PC-3 (cell line): ENCODE data around the gene ESRRG. TPM values are rescaled to one million over a fixed set of nuclear protein-coding genes. Genes with fewer than 3 reads are reported as not detected.

Source experiments
- ATAC-seq: fragments of 200-7000 bp; cut with Tn5 transposase; 2 replicates; pipeline ENCODE4 v1.9.1; 2020; ENCODE audit warnings: mild to moderate bottlenecking, moderate library complexity
- BruUV-seq: library from RNA; stranded (reverse); fragments of 400-500 nt; replicated peaks from 2 replicates; lab custom pipeline; 2021; lab: Mats Ljungman, UMichigan
- CTCF ChIA-PET: fragments of 300-600 bp; sonication (Branson Sonifier 250); formaldehyde crosslinking; loops from one replicate; lab custom pipeline; 2022; ENCODE audit warnings: antibody characterized with exemption; lab: Charles Lee
- POLR2A ChIA-PET: fragments of 300-600 bp; sonication (Branson Sonifier 250); formaldehyde crosslinking; loops from one replicate; lab custom pipeline; 2022; ENCODE audit warnings: antibody characterized with exemption; ENCODE audit not compliant: unreplicated experiment; lab: Charles Lee
- DNase-seq: peaks from one replicate; pipeline ENCODE4 v3.0.0-alpha.2; 2015
- H2AFZ ChIP-seq: fragments of 300-600 bp; sonication (generic); 2 replicates; pipeline ENCODE4 v1.6.0; 2016; ENCODE audit warnings: antibody characterized with exemption, low read length
- H3F3A ChIP-seq: fragments of 300-600 bp; sonication (generic); one replicate; pipeline ENCODE4 v1.6.0; 2017; ENCODE audit warnings: antibody characterized with exemption, low read length, control low read depth, mild to moderate bottlenecking; ENCODE audit not compliant: unreplicated experiment
- H3K27ac ChIP-seq: fragments of 300-600 bp; sonication (generic); 2 replicates; pipeline ENCODE4 v1.5.1; 2016; ENCODE audit warnings: mild to moderate bottlenecking, low read length
- H3K27me3 ChIP-seq: fragments of 300-600 bp; sonication (generic); 2 replicates; pipeline ENCODE4 v1.6.1; 2016; ENCODE audit warnings: low read length, mixed read lengths
- H3K36me3 ChIP-seq: fragments of 300-600 bp; sonication (generic); 2 replicates; pipeline ENCODE4 v1.6.1; 2016; ENCODE audit warnings: low read depth, mixed run types, low read length, mixed read lengths
- H3K4me1 ChIP-seq: fragments of 300-600 bp; sonication (generic); 2 replicates; pipeline ENCODE4 v1.5.1; 2016; ENCODE audit warnings: low read length; ENCODE audit not compliant: insufficient read depth
- H3K4me2 ChIP-seq: fragments of 300-600 bp; sonication (generic); 2 replicates; pipeline ENCODE4 v1.6.0; 2016; ENCODE audit warnings: low read length
- H3K4me3 ChIP-seq: fragments of 300-600 bp; sonication (generic); 2 replicates; pipeline ENCODE4 v1.5.1; 2016; ENCODE audit warnings: mild to moderate bottlenecking, low read length, mixed read lengths
- H3K79me2 ChIP-seq: fragments of 300-600 bp; sonication (generic); 2 replicates; pipeline ENCODE4 v1.6.1; 2017; ENCODE audit warnings: low read length, mixed read lengths
- H3K9ac ChIP-seq: fragments of 300-600 bp; sonication (generic); 2 replicates; pipeline ENCODE4 v1.6.0; 2016; ENCODE audit warnings: mild to moderate bottlenecking, low read length
- H3K9me2 ChIP-seq: fragments of 300-600 bp; sonication (generic); replicated peaks from 2 replicates; pipeline ENCODE4 v1.6.1; 2016; ENCODE audit warnings: mixed run types, low read length, mixed read lengths
- H3K9me3 ChIP-seq: fragments of 300-600 bp; sonication (generic); 2 replicates; pipeline ENCODE4 v1.6.1; 2016; ENCODE audit warnings: low read length, mixed read lengths
- H4K20me1 ChIP-seq: fragments of 300-600 bp; sonication (generic); 2 replicates; pipeline ENCODE4 v1.6.1; 2016; ENCODE audit warnings: low read length, mixed read lengths
- EZH2 ChIP-seq: fragments of 300-600 bp; sonication (generic); IDR thresholded peaks from one replicate; pipeline ENCODE4 v1.6.1; 2017; ENCODE audit warnings: antibody characterized with exemption, mild to moderate bottlenecking, low read length; ENCODE audit not compliant: unreplicated experiment
- EZH2phosphoT487 ChIP-seq: fragments of 300-600 bp; sonication (generic); IDR thresholded peaks from 2 replicates; pipeline ENCODE4 v1.6.1; 2018; ENCODE audit warnings: mild to moderate bottlenecking, antibody characterized with exemption, low read length, borderline replicate concordance
- intact Hi-C: fragments of 100-400 bp; cut with micrococcal nuclease; formaldehyde crosslinking; loops from 2 replicates; pipeline ENCODE4 v1.9.0; 2023
- total RNA-seq: library from RNA; depleted of rRNA; stranded (reverse); fragments of >200 nt; gene quantifications from 2 replicates; pipeline ENCODE4 v1.2.3, GENCODE V29; 2014
- TF ChIP-seq, protein P1 (sequence below): fragments of 300-600 bp; sonication (generic); conservative IDR thresholded peaks from 2 replicates; pipeline ENCODE4 v1.5.1; 2017; ENCODE audit warnings: antibody characterized with exemption, low read depth, mild to moderate bottlenecking, low read length

ESRRG gene
- total RNA-seq, 1 experiment from 2014 or later: 1.7 TPM

DNA sequence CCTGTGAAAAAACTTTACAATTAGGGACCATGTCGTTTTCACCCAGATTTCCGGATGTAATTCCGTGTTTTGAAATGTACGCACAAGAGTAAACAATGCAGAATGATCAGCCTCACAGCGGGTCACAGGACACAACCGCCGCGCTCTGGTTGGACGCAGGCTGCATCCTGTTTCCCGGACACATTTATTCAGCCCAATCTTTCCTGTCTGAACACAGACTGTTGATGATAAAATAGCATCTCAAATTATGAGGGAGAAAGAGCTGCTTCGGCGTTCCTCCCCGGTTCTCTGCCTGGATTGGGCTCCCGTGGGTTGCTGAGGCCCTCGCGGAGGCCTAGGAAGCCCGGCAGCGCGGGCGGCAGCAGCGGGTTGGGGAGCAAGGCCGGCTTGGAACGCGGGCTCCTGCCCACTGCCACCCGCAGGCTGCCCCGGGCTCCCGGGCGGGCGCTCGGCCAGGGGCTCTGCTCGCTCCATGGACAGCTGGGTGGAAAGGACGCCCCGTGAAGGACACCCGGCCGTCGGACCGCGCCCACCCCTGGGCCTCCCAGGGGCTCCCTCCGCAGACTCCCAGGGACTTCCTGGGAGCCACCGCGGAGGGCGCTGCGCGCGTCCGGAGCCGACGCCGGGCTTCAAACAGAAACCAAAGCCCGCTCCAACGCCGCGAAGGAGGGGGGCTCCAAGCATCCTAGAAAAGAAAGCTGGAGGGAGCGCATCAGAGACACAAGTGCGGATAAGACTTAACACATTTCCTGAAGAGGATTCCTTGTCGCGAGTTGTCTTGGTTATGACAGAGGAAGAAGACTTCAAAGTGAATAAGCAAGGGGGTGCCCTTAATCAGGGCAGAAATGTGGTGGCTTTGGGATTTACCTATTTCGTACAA is 122.3 kb downstream of the ESRRG start:
- Histone ChIP-seq H3K27ac (peak overlapping the region; percentile 20), H3K9me2 (no peaks in the 10 kb centered on the region), H3K4me1 (0 out of 2 replicates have a peak, but pooled peaks cover 4% of the 10 kb centered on the region), H3K9me3 (no peaks in the 10 kb centered on the region), H2AFZ (peak overlapping the region; percentile 95), H3K4me2 (peak overlapping the region; percentile 87), H3F3A (no peaks in the 10 kb centered on the region), H3K9ac (peak overlapping the region; percentile 74), H3K4me3 (peak overlapping the region; percentile 77), H3K79me2 (no peaks in the 10 kb centered on the region), H3K36me3 (no peaks in the 10 kb centered on the region), H3K27me3 (peaks cover 3% of the 10 kb centered on the region; the same call in 1 of the 2 replicates), H4K20me1 (no peaks in the 10 kb centered on the region)
- DNase-seq (peak; percentile 82), ATAC-seq (peak; percentile 93)
- POLR2A ChIA-PET: interaction anchor here (0.5 to 0.6 kb wide), 2 partner anchors 77 to 292 kb away, joined by 8 to 11 read pairs; no protein-coding TSS in a partner anchor
- TF ChIP-seq, protein P1, sequence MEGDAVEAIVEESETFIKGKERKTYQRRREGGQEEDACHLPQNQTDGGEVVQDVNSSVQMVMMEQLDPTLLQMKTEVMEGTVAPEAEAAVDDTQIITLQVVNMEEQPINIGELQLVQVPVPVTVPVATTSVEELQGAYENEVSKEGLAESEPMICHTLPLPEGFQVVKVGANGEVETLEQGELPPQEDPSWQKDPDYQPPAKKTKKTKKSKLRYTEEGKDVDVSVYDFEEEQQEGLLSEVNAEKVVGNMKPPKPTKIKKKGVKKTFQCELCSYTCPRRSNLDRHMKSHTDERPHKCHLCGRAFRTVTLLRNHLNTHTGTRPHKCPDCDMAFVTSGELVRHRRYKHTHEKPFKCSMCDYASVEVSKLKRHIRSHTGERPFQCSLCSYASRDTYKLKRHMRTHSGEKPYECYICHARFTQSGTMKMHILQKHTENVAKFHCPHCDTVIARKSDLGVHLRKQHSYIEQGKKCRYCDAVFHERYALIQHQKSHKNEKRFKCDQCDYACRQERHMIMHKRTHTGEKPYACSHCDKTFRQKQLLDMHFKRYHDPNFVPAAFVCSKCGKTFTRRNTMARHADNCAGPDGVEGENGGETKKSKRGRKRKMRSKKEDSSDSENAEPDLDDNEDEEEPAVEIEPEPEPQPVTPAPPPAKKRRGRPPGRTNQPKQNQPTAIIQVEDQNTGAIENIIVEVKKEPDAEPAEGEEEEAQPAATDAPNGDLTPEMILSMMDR: peak; percentile 85
- TF ChIP-seq EZH2phosphoT487: no peak
- intact Hi-C loops: no loop called here
- CTCF ChIA-PET: interaction anchor here (0.7 to 1.0 kb wide), 2 partner anchors 122 to 733 kb away, joined by 4 read pairs; partner anchors contain the start of gene ESRRG
- BruUV-seq: TSS peak; percentile 88

DNA sequence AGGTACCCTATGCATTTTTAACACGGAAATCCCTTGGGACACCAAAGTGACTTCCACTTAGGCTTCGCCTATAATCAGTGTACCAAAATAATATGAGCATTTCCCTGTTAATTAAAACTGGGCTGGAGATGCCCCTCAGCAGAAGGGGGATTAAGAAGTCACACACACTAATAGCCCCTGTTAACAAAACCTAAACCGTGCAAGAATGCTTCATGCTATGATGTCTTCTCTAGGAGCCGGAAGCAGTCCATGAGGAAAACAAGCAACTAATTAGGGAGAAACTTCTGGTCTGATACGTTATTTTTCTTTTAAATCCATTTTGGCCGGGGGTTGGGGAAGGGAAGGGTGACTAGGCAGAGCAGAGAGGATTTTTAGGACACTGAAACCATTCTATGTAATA is 123.4 kb downstream of the ESRRG start:
- H3K27ac ChIP-seq: no peak overlapping the region
- TF ChIP-seq EZH2phosphoT487: no peak
- TF ChIP-seq, protein P1: no peak
- TF ChIP-seq EZH2: no peak
- DNase-seq (no peak), ATAC-seq (no peak)
- H3F3A ChIP-seq: no peaks in the 10 kb centered on the region
- no TSS peak for BruUV-seq
- H3K9me3 ChIP-seq: no peaks in the 10 kb centered on the region
- POLR2A ChIA-PET: no interaction called here
- CTCF ChIA-PET: interaction anchor here (0.6 kb wide), 1 partner anchor 375 kb away, joined by 3 read pairs; no protein-coding TSS in a partner anchor
- H3K36me3 ChIP-seq: no peaks in the 10 kb centered on the region
- H2AFZ ChIP-seq: peak overlapping the region; percentile 95
- no peak overlapping the region for H3K9ac ChIP-seq
- 0 out of 2 replicates have a peak, but pooled peaks cover 4% of the 10 kb centered on the region for H3K4me1 ChIP-seq
- no peaks in the 10 kb centered on the region for H4K20me1 ChIP-seq
- intact Hi-C loops: no loop called here
- H3K27me3 ChIP-seq: peaks cover 7% of the 10 kb centered on the region; the same call in 1 of the 2 replicates
- no peaks in the 10 kb centered on the region for H3K9me2 ChIP-seq
- no peak overlapping the region for H3K4me2 ChIP-seq
- no peak overlapping the region for H3K4me3 ChIP-seq
- no peaks in the 10 kb centered on the region for H3K79me2 ChIP-seq

DNA sequence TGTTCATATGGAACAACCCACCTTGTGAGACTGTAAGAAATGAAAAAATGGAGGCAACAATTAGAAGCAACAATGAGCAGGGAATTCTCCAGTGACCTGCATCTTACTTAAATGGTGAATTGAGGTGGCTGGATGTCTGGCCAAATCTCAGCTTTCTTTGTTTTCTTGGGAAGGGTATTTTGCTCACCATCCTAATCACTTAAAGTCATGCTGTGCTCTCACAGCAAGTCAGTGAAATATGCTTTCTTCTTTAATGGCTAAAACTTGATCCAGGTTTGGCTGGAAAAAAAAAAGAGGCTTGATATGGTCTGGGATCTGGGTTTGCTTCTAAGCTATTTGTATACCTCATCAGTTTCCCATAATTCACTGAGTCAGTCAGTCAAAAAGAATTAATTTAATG is 124.8 kb downstream of the ESRRG start:
- no peak for ATAC-seq
- peaks cover 13% of the 10 kb centered on the region; the same call in 1 of the 2 replicates for H3K27me3 ChIP-seq
- no peak overlapping the region for H2AFZ ChIP-seq
- TF ChIP-seq, protein P1: no peak
- TF ChIP-seq EZH2 (no peak), EZH2phosphoT487 (no peak)
- BruUV-seq: no TSS peak
- ChIA-PET POLR2A (no interaction called here), CTCF (no interaction called here)
- H3K27ac ChIP-seq: no peak overlapping the region
- H3K36me3 ChIP-seq: no peaks in the 10 kb centered on the region
- H3K79me2 ChIP-seq: no peaks in the 10 kb centered on the region
- H4K20me1 ChIP-seq: no peaks in the 10 kb centered on the region
- H3K9me2 ChIP-seq: no peaks in the 10 kb centered on the region
- intact Hi-C loops: no loop called here
- H3K4me3 ChIP-seq: no peak overlapping the region
- H3K4me1 ChIP-seq: 0 out of 2 replicates have a peak, but pooled peaks cover 4% of the 10 kb centered on the region
- H3K9me3 ChIP-seq: no peaks in the 10 kb centered on the region
- H3F3A ChIP-seq: no peaks in the 10 kb centered on the region
- no peak overlapping the region for H3K9ac ChIP-seq
- no peak for DNase-seq
- H3K4me2 ChIP-seq: no peak overlapping the region
